COLO829 (cell line): ENCODE results near the gene TMC1.
A peak's percentile ranks its signal among the peaks of the same experiment; 100 is the strongest.

Experiments
- DNase-seq: peaks from one replicate; pipeline ENCODE4 v3.0.0; 2012; ENCODE audit warnings: low spot score

Gene TMC1

GRCh38 chr9:72575666-72576065 is 54.3 kb downstream of the TMC1 start:
- no peak for DNase-seq

GRCh38 chr9:72576087-72576486 is 54.7 kb downstream of the TMC1 start:
- DNase-seq = no peak

- DNase-seq = peak; percentile 75
These were observed 55.9 kb downstream of the TMC1 start for GRCh38 chr9:72577212-72577753.

GRCh38 chr9:72579190-72579589 is 57.8 kb downstream of the TMC1 start:
- peak; percentile 93 for DNase-seq

GRCh38 chr9:72579880-72580550 is 58.6 kb downstream of the TMC1 start:
- DNase-seq = no peak

- no peak for DNase-seq
These were observed 60.3 kb downstream of the TMC1 start for GRCh38 chr9:72581694-72582093.

- DNase-seq = peak; percentile 46
These were observed 62.0 kb downstream of the TMC1 start for GRCh38 chr9:72583370-72583769.

GRCh38 chr9:72586388-72587130 is 65.2 kb downstream of the TMC1 start:
- DNase-seq = peak; percentile 84

- DNase-seq = no peak
These were observed 66.9 kb downstream of the TMC1 start for GRCh38 chr9:72588336-72588735.

- no peak for DNase-seq
These were observed 68.5 kb downstream of the TMC1 start for GRCh38 chr9:72589667-72590521.

GRCh38 chr9:72590824-72591223 is 69.4 kb downstream of the TMC1 start:
- no peak for DNase-seq

GRCh38 chr9:72592502-72593403 is 71.3 kb downstream of the TMC1 start:
- peak; percentile 48 for DNase-seq

GRCh38 chr9:72596451-72597180 is 75.2 kb downstream of the TMC1 start:
- no peak for DNase-seq

- no peak for DNase-seq
These were observed 75.7 kb downstream of the TMC1 start for GRCh38 chr9:72597181-72597517.

- no peak for DNase-seq
These were observed 76.2 kb downstream of the TMC1 start for GRCh38 chr9:72597601-72598000.

- DNase-seq = no peak
These were observed 77.2 kb downstream of the TMC1 start for GRCh38 chr9:72598639-72599038.

- no peak for DNase-seq
These were observed 78.6 kb downstream of the TMC1 start for GRCh38 chr9:72599874-72600534.

- no peak for DNase-seq
These were observed 79.3 kb downstream of the TMC1 start for GRCh38 chr9:72600671-72601070.

- no peak for DNase-seq
These were observed 80.2 kb downstream of the TMC1 start for GRCh38 chr9:72601615-72602014.

GRCh38 chr9:72612449-72612848 is 91.0 kb downstream of the TMC1 start:
- no peak for DNase-seq
